Activated T-cell treated with anti-CD3 and anti-CD28 coated beads, Interleukin-2, amount 50 U/mL, for 72 hours (primary cell): ENCODE results near the gene ABO. TPM values are rescaled to one million over a fixed set of nuclear protein-coding genes. Genes with fewer than 3 reads are reported as not detected.
"Not testable (repeated sequence)": the region's sequence is repeated elsewhere in the genome, so short reads cannot be mapped to it uniquely, and the experiment has no call there.

Experiments
- ATAC-seq, 2 donors: fragments of 150-1000 bp; cut with Tn5 transposase; replicated peaks in 1 of 2; 2 replicates each; pipeline ENCODE4 v1.10.0; 2021; ENCODE audit warnings: moderate library complexity in 2 of 2, mild to moderate bottlenecking in 1 of 2
- DNase-seq, 2 donors: peaks; one replicate each; pipeline ENCODE4 v3.0.0; 2021 to 2022; ENCODE audit warnings: mixed read lengths in 1 of 2
- H3K27ac Mint-ChIP-seq: one replicate; pipeline ENCODE4 v1.8.0; 2022; ENCODE audit warnings: mild to moderate bottlenecking, moderate library complexity, mixed read lengths
- H3K27me3 Mint-ChIP-seq: one replicate; pipeline ENCODE4 v1.8.0; 2022; ENCODE audit warnings: low read depth, mixed read lengths
- H3K36me3 Mint-ChIP-seq, 2 donors: one replicate each; pipeline ENCODE4 v1.8.0; 2022; ENCODE audit warnings: mixed read lengths in 2 of 2, mild to moderate bottlenecking in 1 of 2; ENCODE audit not compliant: insufficient read depth in 2 of 2
- H3K4me1 Mint-ChIP-seq: one replicate; pipeline ENCODE4 v1.8.0; 2022; ENCODE audit warnings: low read depth, mixed read lengths
- H3K4me3 Mint-ChIP-seq, 2 donors: one replicate each; pipeline ENCODE4 v1.8.0; 2022; ENCODE audit warnings: mild to moderate bottlenecking in 2 of 2, mixed read lengths in 2 of 2, moderate library complexity in 2 of 2
- H3K9me3 Mint-ChIP-seq, 2 donors: one replicate each; pipeline ENCODE4 v1.8.0; 2022; ENCODE audit warnings: mixed read lengths in 2 of 2
- total RNA-seq, 2 donors: library from RNA; stranded (reverse); gene quantifications; one replicate each; pipeline ENCODE4 v1.2.3, GENCODE V29; 2022

The ABO gene
- total RNA-seq, 2 donors from 2014 or later = not detected

GRCh38 chr9:133210609-133211008 is 64.4 kb downstream of the ABO start:
- DNase-seq (no peak), ATAC-seq (no peak)
- Mint-ChIP-seq H3K27ac (no peak overlapping the region), H3K4me1 (no peaks in the 10 kb centered on the region), H3K36me3 (peaks cover 4 to 6% of the 10 kb centered on the region in 2 donors), H3K9me3 (peaks cover 0 to 3% of the 10 kb centered on the region in 2 donors), H3K27me3 (peaks cover 42% of the 10 kb centered on the region), H3K4me3 (no peak overlapping the region)

GRCh38 chr9:133210202-133210532 is 64.8 kb downstream of the ABO start:
- Mint-ChIP-seq H3K4me1 (no peaks in the 10 kb centered on the region), H3K4me3 (no peak overlapping the region), H3K36me3 (peaks cover 4 to 6% of the 10 kb centered on the region in 2 donors), H3K9me3 (peaks cover 0 to 3% of the 10 kb centered on the region in 2 donors), H3K27me3 (peaks cover 38% of the 10 kb centered on the region), H3K27ac (no peak overlapping the region)
- DNase-seq (no peak), ATAC-seq (no peak)

GRCh38 chr9:133209327-133210201 is 65.4 kb downstream of the ABO start:
- H3K36me3 Mint-ChIP-seq, H3K4me3 Mint-ChIP-seq, ATAC-seq, H3K4me1 Mint-ChIP-seq, H3K9me3 Mint-ChIP-seq, DNase-seq, H3K27ac Mint-ChIP-seq: not testable (repeated sequence)
- peaks cover 32% of the 10 kb centered on the region for H3K27me3 Mint-ChIP-seq

- not testable (repeated sequence) for H3K4me1 Mint-ChIP-seq, H3K4me3 Mint-ChIP-seq, ATAC-seq, H3K36me3 Mint-ChIP-seq, H3K27ac Mint-ChIP-seq, H3K9me3 Mint-ChIP-seq, DNase-seq
- H3K27me3 Mint-ChIP-seq = peaks cover 25% of the 10 kb centered on the region
Observed at GRCh38 chr9:133208880-133209300, 66.1 kb downstream of the ABO start, which contains the start of gene OBP2B. Gene OBP2B, minus strand, starts transcription at chr9:133209250. Its CDS starts 51 bp downstream, at chr9:133209199.

- H3K4me3 Mint-ChIP-seq, H3K9me3 Mint-ChIP-seq, H3K27ac Mint-ChIP-seq, H3K36me3 Mint-ChIP-seq, H3K4me1 Mint-ChIP-seq, DNase-seq, ATAC-seq: not testable (repeated sequence)
- H3K27me3 Mint-ChIP-seq = peaks cover 20% of the 10 kb centered on the region
Observed at GRCh38 chr9:133208171-133208879, 66.7 kb downstream of the ABO start.

GRCh38 chr9:133207540-133208170 is 67.3 kb downstream of the ABO start:
- Mint-ChIP-seq H3K27ac (no peak overlapping the region), H3K4me1 (no peaks in the 10 kb centered on the region), H3K4me3 (no peak overlapping the region), H3K36me3 (no peaks in the 10 kb centered on the region), H3K9me3 (no peaks in the 10 kb centered on the region), H3K27me3 (peaks cover 15% of the 10 kb centered on the region)
- no peak for ATAC-seq
- no peak for DNase-seq

- DNase-seq (no peak), ATAC-seq (no peak)
- Mint-ChIP-seq H3K4me3 (no peak overlapping the region), H3K27ac (no peak overlapping the region), H3K27me3 (peaks cover 13% of the 10 kb centered on the region), H3K36me3 (no peaks in the 10 kb centered on the region), H3K4me1 (no peaks in the 10 kb centered on the region), H3K9me3 (no peaks in the 10 kb centered on the region)
Observed at GRCh38 chr9:133207021-133207531, 67.9 kb downstream of the ABO start.

GRCh38 chr9:133205996-133206931 is 68.7 kb downstream of the ABO start:
- Mint-ChIP-seq H3K27ac (no peak overlapping the region), H3K27me3 (peaks cover 7% of the 10 kb centered on the region), H3K9me3 (no peaks in the 10 kb centered on the region), H3K4me1 (no peaks in the 10 kb centered on the region), H3K4me3 (no peak overlapping the region), H3K36me3 (no peaks in the 10 kb centered on the region)
- ATAC-seq (no peak), DNase-seq (no peak)

- not testable (repeated sequence) for H3K27ac Mint-ChIP-seq, H3K9me3 Mint-ChIP-seq, H3K4me1 Mint-ChIP-seq, H3K4me3 Mint-ChIP-seq, ATAC-seq, H3K36me3 Mint-ChIP-seq, DNase-seq
- H3K27me3 Mint-ChIP-seq = peaks cover 12% of the 10 kb centered on the region
Observed at GRCh38 chr9:133205481-133205887, 69.5 kb downstream of the ABO start.

Other genes starting within 250 kb of the ABO start
- 100 to 1,000 TPM in 1 of 2 donors, 10 to 100 TPM in 1; 79.5 to 101 TPM for gene GTF3C5, start 244.2 kb downstream of the ABO start, total RNA-seq
- 1 to 10 TPM; 1.6 to 3.6 TPM for gene CEL, start 213.2 kb downstream of the ABO start, total RNA-seq
- 10 to 100 TPM; 50.7 to 78.2 TPM for gene RALGDS, start 154.0 kb downstream of the ABO start, total RNA-seq
- gene GBGT1, start 111.3 kb downstream of the ABO start, total RNA-seq = 1 to 10 TPM in 1 of 2 donors, under 1 TPM in 1; 0.86 to 2.0 TPM
- not detected for gene OBP2B, start 66.0 kb downstream of the ABO start, total RNA-seq
- gene SURF6, start 61.0 kb upstream of the ABO start, total RNA-seq = 10 to 100 TPM; 13.7 to 14.0 TPM
- 10 to 100 TPM; 27.4 to 31.5 TPM for gene MED22, start 72.9 kb upstream of the ABO start, total RNA-seq
- 1,000 to 10,000 TPM; 2,529 to 2,856 TPM for gene RPL7A, start 73.0 kb upstream of the ABO start, total RNA-seq
- 10 to 100 TPM; 32.7 to 33.4 TPM for gene SURF1, start 81.3 kb upstream of the ABO start, total RNA-seq
- gene SURF2, start 81.3 kb upstream of the ABO start, total RNA-seq = 10 to 100 TPM; 14.7 to 19.9 TPM
- gene SURF4, start 100.9 kb upstream of the ABO start, total RNA-seq = 100 to 1,000 TPM; 426 to 494 TPM
- gene STKLD1, start 101.2 kb upstream of the ABO start, total RNA-seq = 1 to 10 TPM in 1 of 2 donors, under 1 TPM in 1; 0.88 to 1.3 TPM
- 10 to 100 TPM; 22.9 to 25.0 TPM for gene REXO4, start 142.8 kb upstream of the ABO start, total RNA-seq
- 1 to 10 TPM; 3.9 to 4.7 TPM for gene ADAMTS13, start 147.2 kb upstream of the ABO start, total RNA-seq
- 1 to 10 TPM; 1.3 to 2.8 TPM for gene CACFD1, start 184.8 kb upstream of the ABO start, total RNA-seq
- gene SLC2A6, start 203.9 kb upstream of the ABO start, total RNA-seq = 1 to 10 TPM; 2.0 to 2.6 TPM
- gene MYMK, start 249.8 kb upstream of the ABO start, total RNA-seq = not detected